ENCODE data around the gene CFAP97D2. TPM values are rescaled to one million over a fixed set of nuclear protein-coding genes. Genes with fewer than 3 reads are reported as not detected.

The CFAP97D2 gene
- total and polyA plus RNA-seq, 2 experiments from 2014 or later: not detected

GRCh38 chr13:114226699-114227323 is 47.8 kb downstream of the CFAP97D2 start:
- H3K27ac ChIP-seq: no peak overlapping the region
- no peaks in the 10 kb centered on the region for H3K36me3 ChIP-seq
- no peaks in the 10 kb centered on the region for H3K9me3 ChIP-seq (ENCODE audit: low read depth)
- no peak overlapping the region for H3K4me3 ChIP-seq
- peaks cover 20% of the 10 kb centered on the region for H3K27me3 ChIP-seq
- peaks cover 8% of the 10 kb centered on the region for H3K4me1 ChIP-seq (ENCODE audit: low read depth)
- DNase-seq (ENCODE audit: low read depth in 1 of 2, low spot score in 1 of 2): peak; percentile 86 to 89
- TF ChIP-seq CTCF (IDR thresholded peaks at IDR 0.05; ENCODE audit: low read depth, low read length): peak; percentile 90

GRCh38 chr13:114227528-114227927 is 48.5 kb downstream of the CFAP97D2 start:
- no peaks in the 10 kb centered on the region for H3K36me3 ChIP-seq
- no peak for DNase-seq (ENCODE audit: low read depth in 1 of 2, low spot score in 1 of 2)
- H3K27me3 ChIP-seq: peaks cover 20% of the 10 kb centered on the region
- no peak for TF ChIP-seq CTCF (IDR thresholded peaks at IDR 0.05; ENCODE audit: low read depth, low read length)
- H3K4me1 ChIP-seq (ENCODE audit: low read depth): peaks cover 4% of the 10 kb centered on the region
- no peak overlapping the region for H3K4me3 ChIP-seq
- H3K9me3 ChIP-seq (ENCODE audit: low read depth): no peaks in the 10 kb centered on the region
- H3K27ac ChIP-seq: no peak overlapping the region

GRCh38 chr13:114228176-114228575 is 49.1 kb downstream of the CFAP97D2 start:
- Histone ChIP-seq H3K4me3 (no peak overlapping the region), H3K27ac (no peak overlapping the region), H3K36me3 (no peaks in the 10 kb centered on the region), H3K9me3 (ENCODE audit: low read depth) (no peaks in the 10 kb centered on the region), H3K4me1 (ENCODE audit: low read depth) (no peaks in the 10 kb centered on the region), H3K27me3 (peaks cover 20% of the 10 kb centered on the region)
- DNase-seq (ENCODE audit: low read depth in 1 of 2, low spot score in 1 of 2): no peak
- TF ChIP-seq CTCF (IDR thresholded peaks at IDR 0.05; ENCODE audit: low read depth, low read length): no peak

- peaks cover 20% of the 10 kb centered on the region for H3K27me3 ChIP-seq
- no peak overlapping the region for H3K27ac ChIP-seq
- DNase-seq (ENCODE audit: low read depth in 1 of 2, low spot score in 1 of 2): peak in 1 of 2 donors; percentile 60
- H3K9me3 ChIP-seq (ENCODE audit: low read depth): no peaks in the 10 kb centered on the region
- H3K36me3 ChIP-seq: no peaks in the 10 kb centered on the region
- no peaks in the 10 kb centered on the region for H3K4me1 ChIP-seq (ENCODE audit: low read depth)
- H3K4me3 ChIP-seq: no peak overlapping the region
- no peak for TF ChIP-seq CTCF (IDR thresholded peaks at IDR 0.05; ENCODE audit: low read depth, low read length)
Measured at GRCh38 chr13:114229506-114229905, 50.4 kb downstream of the CFAP97D2 start.

GRCh38 chr13:114230117-114230516 is 51.1 kb downstream of the CFAP97D2 start:
- no peak overlapping the region for H3K27ac ChIP-seq
- H3K4me3 ChIP-seq: no peak overlapping the region
- peak in 1 of 2 donors; percentile 53 for DNase-seq (ENCODE audit: low read depth in 1 of 2, low spot score in 1 of 2)
- H3K4me1 ChIP-seq (ENCODE audit: low read depth): no peaks in the 10 kb centered on the region
- peaks cover 20% of the 10 kb centered on the region for H3K27me3 ChIP-seq
- H3K36me3 ChIP-seq: no peaks in the 10 kb centered on the region
- H3K9me3 ChIP-seq (ENCODE audit: low read depth): no peaks in the 10 kb centered on the region
- no peak for TF ChIP-seq CTCF (IDR thresholded peaks at IDR 0.05; ENCODE audit: low read depth, low read length)
